PC-9 (cell line): Measurements from ENCODE around the gene MILR1.

Experiments
- CTCF ChIP-seq: fragments of 200-600 bp; sonication (generic); conservative IDR thresholded peaks from 2 replicates; pipeline ENCODE4 v1.6.1; 2017; ENCODE audit warnings: mixed run types, antibody characterized with exemption, mild to moderate bottlenecking, moderate library complexity
- EZH2 ChIP-seq: fragments of 200-600 bp; sonication (generic); IDR thresholded peaks from 2 replicates; pipeline ENCODE4 v1.8.0; 2017; ENCODE audit warnings: antibody characterized with exemption, low read depth

- TF ChIP-seq CTCF (no peak), EZH2 (no peak)
Measured at GRCh38 chr17:64413513-64413912, 35.4 kb upstream of the MILR1 start.
